ENCODE measurements around the gene RIN3. TPM values are rescaled to one million over a fixed set of nuclear protein-coding genes. Genes with fewer than 3 reads are reported as not detected.

RIN3 gene
- total RNA-seq, 1 donor from 2014 or later: under 0.01 TPM

GRCh38 chr14:92484132-92484823 lies 29.3 kb upstream of the RIN3 start:
- DNase-seq (ENCODE audit: low spot score in 2 of 2): no peak
- FAIRE-seq: no peak

GRCh38 chr14:92486881-92487280 lies 26.7 kb upstream of the RIN3 start:
- FAIRE-seq (no peak), DNase-seq (ENCODE audit: low spot score in 2 of 2) (no peak)

GRCh38 chr14:92487513-92488133 lies 26.0 kb upstream of the RIN3 start:
- FAIRE-seq (no peak), DNase-seq (ENCODE audit: low spot score in 2 of 2) (no peak)

GRCh38 chr14:92489394-92490238 lies 24.0 kb upstream of the RIN3 start:
- DNase-seq (ENCODE audit: low spot score in 2 of 2): no peak
- no peak for FAIRE-seq

GRCh38 chr14:92490239-92490959 lies 23.2 kb upstream of the RIN3 start:
- no peak for DNase-seq (ENCODE audit: low spot score in 2 of 2)
- FAIRE-seq: no peak

- DNase-seq (ENCODE audit: low spot score in 2 of 2) (no peak), FAIRE-seq (no peak)
Observed at GRCh38 chr14:92491782-92492181, 21.8 kb upstream of the RIN3 start.

GRCh38 chr14:92492258-92492657 lies 21.3 kb upstream of the RIN3 start:
- DNase-seq (ENCODE audit: low spot score in 2 of 2) (no peak), FAIRE-seq (no peak)

- DNase-seq (ENCODE audit: low spot score in 2 of 2) (no peak), FAIRE-seq (no peak)
Observed at GRCh38 chr14:92493024-92493423, 20.6 kb upstream of the RIN3 start.

- DNase-seq (ENCODE audit: low spot score in 2 of 2) (no peak), FAIRE-seq (no peak)
Observed at GRCh38 chr14:92493492-92493891, 20.1 kb upstream of the RIN3 start.

- DNase-seq (ENCODE audit: low spot score in 2 of 2): no peak
- FAIRE-seq: no peak
Observed at GRCh38 chr14:92494512-92494911, 19.1 kb upstream of the RIN3 start.

GRCh38 chr14:92495027-92495426 lies 18.6 kb upstream of the RIN3 start:
- no peak for DNase-seq (ENCODE audit: low spot score in 2 of 2)
- FAIRE-seq: no peak

GRCh38 chr14:92496191-92496857 lies 17.3 kb upstream of the RIN3 start:
- FAIRE-seq (no peak), DNase-seq (ENCODE audit: low spot score in 2 of 2) (no peak)

GRCh38 chr14:92497391-92497790 lies 16.2 kb upstream of the RIN3 start:
- FAIRE-seq: no peak

GRCh38 chr14:92499234-92499633 lies 14.3 kb upstream of the RIN3 start:
- DNase-seq (ENCODE audit: low spot score in 2 of 2) (no peak), FAIRE-seq (no peak)

More at GRCh38 chr14:92497391-92497790, 16.2 kb upstream of the RIN3 start:
- no peak for DNase-seq (ENCODE audit: low spot score in 2 of 2)

- DNase-seq (ENCODE audit: low spot score in 2 of 2) (no peak), FAIRE-seq (no peak)
Observed at GRCh38 chr14:92500491-92500941, 13.1 kb upstream of the RIN3 start.

GRCh38 chr14:92501891-92502351 lies 11.7 kb upstream of the RIN3 start:
- no peak for FAIRE-seq

GRCh38 chr14:92502541-92503286 lies 10.9 kb upstream of the RIN3 start:
- no peak for FAIRE-seq
- DNase-seq (ENCODE audit: low spot score in 2 of 2): no peak

More at GRCh38 chr14:92501891-92502351, 11.7 kb upstream of the RIN3 start:
- no peak for DNase-seq (ENCODE audit: low spot score in 2 of 2)

- DNase-seq (ENCODE audit: low spot score in 2 of 2): no peak
- no peak for FAIRE-seq
Observed at GRCh38 chr14:92503756-92504491, 9.7 kb upstream of the RIN3 start.

GRCh38 chr14:92505826-92506225 lies 7.8 kb upstream of the RIN3 start:
- DNase-seq (ENCODE audit: low spot score in 2 of 2) (no peak), FAIRE-seq (no peak)
